HG03457 (cell line): Measurements from ENCODE around the gene ME3.

ENCODE experiments used
- ATAC-seq: cut with Tn5 transposase; IDR thresholded peaks from one replicate; pipeline ENCODE4 v1.9.1; 2021; ENCODE audit warnings: moderate number of reproducible peaks; ENCODE audit not compliant: unreplicated experiment

The ME3 gene

GRCh38 chr11:86672007-86672621 lies at the start of gene ME3:
Gene ME3, minus strand, starts transcription at chr11:86672616.
- ATAC-seq: no peak

- ATAC-seq: no peak
Observed at GRCh38 chr11:86722006-86722405, 49.6 kb upstream of the ME3 start.

GRCh38 chr11:86720546-86720945 lies 48.1 kb upstream of the ME3 start:
- ATAC-seq: no peak

GRCh38 chr11:86719781-86720463 lies 47.5 kb upstream of the ME3 start:
- ATAC-seq: no peak

GRCh38 chr11:86718999-86719398 lies 46.6 kb upstream of the ME3 start:
- ATAC-seq: no peak

- no peak for ATAC-seq
Observed at GRCh38 chr11:86718521-86718920, 46.1 kb upstream of the ME3 start.

- no peak for ATAC-seq
Observed at GRCh38 chr11:86717817-86718501, 45.5 kb upstream of the ME3 start.

GRCh38 chr11:86715611-86716010 lies 43.2 kb upstream of the ME3 start:
- ATAC-seq: no peak

- no peak for ATAC-seq
Observed at GRCh38 chr11:86713552-86713951, 41.1 kb upstream of the ME3 start.

- ATAC-seq: no peak
Observed at GRCh38 chr11:86710936-86711335, 38.5 kb upstream of the ME3 start.

GRCh38 chr11:86708669-86709068 lies 36.3 kb upstream of the ME3 start:
- no peak for ATAC-seq

- no peak for ATAC-seq
Observed at GRCh38 chr11:86706338-86707131, 34.1 kb upstream of the ME3 start.

GRCh38 chr11:86704710-86705109 lies 32.3 kb upstream of the ME3 start:
- ATAC-seq: no peak

GRCh38 chr11:86703987-86704386 lies 31.6 kb upstream of the ME3 start:
- ATAC-seq: no peak

GRCh38 chr11:86702220-86702983 lies 30.0 kb upstream of the ME3 start:
- ATAC-seq: no peak

- ATAC-seq: no peak
Observed at GRCh38 chr11:86699040-86699791, 26.8 kb upstream of the ME3 start.

- ATAC-seq: no peak
Observed at GRCh38 chr11:86698639-86699038, 26.2 kb upstream of the ME3 start.

GRCh38 chr11:86696451-86696850 lies 24.0 kb upstream of the ME3 start:
- ATAC-seq: no peak

- ATAC-seq: no peak
Observed at GRCh38 chr11:86696004-86696403, 23.6 kb upstream of the ME3 start.

- ATAC-seq: no peak
Observed at GRCh38 chr11:86695373-86695772, 23.0 kb upstream of the ME3 start.
